ENCODE data around the gene PKNOX2. TPM values are rescaled to one million over a fixed set of nuclear protein-coding genes. Genes with fewer than 3 reads are reported as not detected.
A peak's percentile ranks its signal among the peaks of the same experiment; 100 is the strongest.

PKNOX2 gene
- polyA plus RNA-seq, 1 experiment = 0.02 TPM

DNA sequence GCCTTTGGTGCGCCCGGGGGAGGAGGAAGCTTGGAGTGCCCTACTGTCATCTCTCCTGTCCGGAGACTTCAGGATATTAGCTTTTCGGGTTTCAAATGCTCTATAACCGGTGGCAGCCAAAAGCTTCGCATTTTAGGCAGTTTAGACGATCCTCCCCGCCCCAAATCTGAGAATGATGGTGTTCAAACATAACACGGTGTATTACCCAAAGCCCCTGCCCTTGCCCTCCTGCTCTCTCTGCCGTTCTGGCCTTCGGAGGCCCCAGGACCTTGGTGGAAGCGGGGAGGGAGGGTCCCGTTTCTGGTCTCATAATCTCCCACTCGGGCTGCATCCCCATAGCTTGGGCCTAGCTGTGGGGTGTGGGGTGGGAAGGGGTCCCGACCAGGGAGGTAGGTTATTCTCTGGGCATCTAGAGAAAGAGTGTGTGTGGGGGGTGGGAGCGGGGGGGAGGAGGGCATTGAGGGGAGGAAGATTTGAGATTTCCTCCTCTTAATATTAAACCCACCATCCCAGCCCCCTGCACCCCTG lies 2.3 kb downstream of the PKNOX2 start:
- no peak overlapping the region for H3K4me3 ChIP-seq (ENCODE audit: low read depth, low read length)
- H3K36me3 ChIP-seq (ENCODE audit: control insufficient read depth, insufficient read depth, low read length) = no peaks in the 10 kb centered on the region
- CTCF ChIA-PET = interaction anchor here (0.6 to 3.7 kb wide), 5 partner anchors 8 to 223 kb away, joined by 3 to 24 read pairs (median 3); no protein-coding TSS in a partner anchor
- no peak for DNase-seq (ENCODE audit: low read depth)
- TF ChIP-seq, protein P1, sequence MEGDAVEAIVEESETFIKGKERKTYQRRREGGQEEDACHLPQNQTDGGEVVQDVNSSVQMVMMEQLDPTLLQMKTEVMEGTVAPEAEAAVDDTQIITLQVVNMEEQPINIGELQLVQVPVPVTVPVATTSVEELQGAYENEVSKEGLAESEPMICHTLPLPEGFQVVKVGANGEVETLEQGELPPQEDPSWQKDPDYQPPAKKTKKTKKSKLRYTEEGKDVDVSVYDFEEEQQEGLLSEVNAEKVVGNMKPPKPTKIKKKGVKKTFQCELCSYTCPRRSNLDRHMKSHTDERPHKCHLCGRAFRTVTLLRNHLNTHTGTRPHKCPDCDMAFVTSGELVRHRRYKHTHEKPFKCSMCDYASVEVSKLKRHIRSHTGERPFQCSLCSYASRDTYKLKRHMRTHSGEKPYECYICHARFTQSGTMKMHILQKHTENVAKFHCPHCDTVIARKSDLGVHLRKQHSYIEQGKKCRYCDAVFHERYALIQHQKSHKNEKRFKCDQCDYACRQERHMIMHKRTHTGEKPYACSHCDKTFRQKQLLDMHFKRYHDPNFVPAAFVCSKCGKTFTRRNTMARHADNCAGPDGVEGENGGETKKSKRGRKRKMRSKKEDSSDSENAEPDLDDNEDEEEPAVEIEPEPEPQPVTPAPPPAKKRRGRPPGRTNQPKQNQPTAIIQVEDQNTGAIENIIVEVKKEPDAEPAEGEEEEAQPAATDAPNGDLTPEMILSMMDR (IDR thresholded peaks at IDR 0.05; ENCODE audit: insufficient read depth, low read depth, low read length) = no peak
- POLR2A ChIA-PET = no interaction called here
- H3K27me3 ChIP-seq (ENCODE audit: control insufficient read depth, insufficient read depth, low read length) = peaks cover 50% of the 10 kb centered on the region

DNA sequence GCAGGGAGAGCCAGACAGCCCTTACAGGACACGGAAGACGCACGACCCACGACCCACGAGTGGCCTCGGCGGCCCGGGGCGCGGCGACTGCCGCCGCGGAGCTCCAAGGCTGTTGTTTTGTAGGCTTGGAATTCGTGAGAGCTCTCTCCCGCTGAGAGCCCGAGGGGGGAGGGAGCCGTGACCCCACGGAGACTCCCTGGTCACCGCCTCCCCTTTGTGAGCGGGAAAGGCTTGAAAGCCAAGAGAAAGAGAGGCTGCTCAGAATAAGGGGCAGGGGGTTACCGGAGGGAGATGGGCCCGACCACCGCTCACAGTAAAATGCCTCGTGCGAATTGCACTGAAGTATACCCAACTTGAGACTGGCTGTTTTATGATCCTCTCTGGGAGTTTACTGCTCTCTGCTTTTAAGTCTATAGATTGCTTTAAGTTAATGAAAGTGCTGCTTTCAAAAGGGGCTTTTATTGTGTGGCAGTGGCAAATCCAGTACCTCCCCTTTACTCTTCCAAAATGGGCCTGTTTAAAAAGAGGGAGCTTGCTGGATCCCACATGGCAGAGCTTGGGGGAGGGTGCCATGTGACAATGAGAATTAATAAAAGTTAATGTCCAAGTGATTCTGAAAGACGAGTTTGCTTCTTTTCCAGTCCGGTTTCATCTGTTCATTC lies 2.9 kb downstream of the PKNOX2 start:
- H3K36me3 ChIP-seq (ENCODE audit: control insufficient read depth, insufficient read depth, low read length) = no peaks in the 10 kb centered on the region
- H3K27me3 ChIP-seq (ENCODE audit: control insufficient read depth, insufficient read depth, low read length) = peaks cover 54% of the 10 kb centered on the region
- H3K4me3 ChIP-seq (ENCODE audit: low read depth, low read length) = no peak overlapping the region
- DNase-seq (ENCODE audit: low read depth) = no peak
- CTCF ChIA-PET = interaction anchor here (0.6 to 3.7 kb wide), 7 partner anchors 8 to 223 kb away, joined by 3 to 24 read pairs (median 3); no protein-coding TSS in a partner anchor
- TF ChIP-seq, protein P1 (IDR thresholded peaks at IDR 0.05; ENCODE audit: insufficient read depth, low read depth, low read length) = no peak
- POLR2A ChIA-PET = no interaction called here

DNA sequence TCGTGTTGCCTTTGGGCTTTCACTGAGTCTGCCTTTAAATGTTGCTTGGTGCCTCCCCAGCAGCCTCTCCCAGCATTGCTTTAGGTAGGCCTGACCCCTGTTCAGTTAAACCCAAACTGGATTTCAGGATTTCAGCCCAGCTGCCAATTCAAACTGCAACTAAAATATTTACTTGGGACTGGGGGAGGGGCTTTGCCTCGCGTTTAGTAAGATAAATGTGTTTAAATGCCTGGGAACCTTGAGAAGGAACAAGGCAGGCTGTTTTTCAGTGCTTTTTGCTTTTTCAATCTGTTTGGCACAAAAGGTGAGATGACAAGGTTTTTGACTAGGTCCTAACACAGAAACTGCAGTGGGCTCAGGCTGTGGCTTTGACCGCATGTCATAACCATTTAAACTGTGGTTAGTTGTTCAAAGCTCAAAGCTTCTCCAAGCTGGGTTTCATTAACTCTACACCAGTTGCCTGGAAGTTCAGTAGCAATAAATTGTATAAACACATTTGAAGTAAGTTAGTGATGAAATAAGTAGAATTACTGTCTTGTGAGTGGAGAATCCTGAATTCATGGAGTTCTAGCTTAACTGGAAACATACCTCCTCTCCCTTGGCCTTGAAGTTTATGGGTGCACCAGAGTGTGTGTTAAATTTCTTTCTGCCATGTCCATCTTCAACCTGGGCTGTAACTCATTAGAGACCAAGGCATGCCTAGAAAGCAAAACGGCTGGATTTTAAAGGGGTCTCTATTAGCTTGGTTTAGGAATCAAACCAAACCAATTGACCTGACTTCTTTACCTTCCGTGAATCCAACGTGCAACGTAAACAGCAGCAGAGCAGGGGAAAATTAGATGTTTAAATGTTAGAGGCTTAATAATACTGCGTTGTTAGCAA lies 3.6 kb downstream of the PKNOX2 start:
- TF ChIP-seq, protein P1 (IDR thresholded peaks at IDR 0.05; ENCODE audit: insufficient read depth, low read depth, low read length) = no peak
- ChIA-PET POLR2A (interaction anchor here (0.5 kb wide), 1 partner anchor 16 kb away, joined by 6 read pairs; no protein-coding TSS in a partner anchor), CTCF (interaction anchor here (0.9 to 3.7 kb wide), 4 partner anchors 12 to 236 kb away, joined by 3 to 24 read pairs (median 4); no protein-coding TSS in a partner anchor)
- Histone ChIP-seq H3K36me3 (ENCODE audit: control insufficient read depth, insufficient read depth, low read length) (no peaks in the 10 kb centered on the region), H3K4me3 (ENCODE audit: low read depth, low read length) (no peak overlapping the region), H3K27me3 (ENCODE audit: control insufficient read depth, insufficient read depth, low read length) (peaks cover 53% of the 10 kb centered on the region)
- peak; percentile 59 for DNase-seq (ENCODE audit: low read depth)

DNA sequence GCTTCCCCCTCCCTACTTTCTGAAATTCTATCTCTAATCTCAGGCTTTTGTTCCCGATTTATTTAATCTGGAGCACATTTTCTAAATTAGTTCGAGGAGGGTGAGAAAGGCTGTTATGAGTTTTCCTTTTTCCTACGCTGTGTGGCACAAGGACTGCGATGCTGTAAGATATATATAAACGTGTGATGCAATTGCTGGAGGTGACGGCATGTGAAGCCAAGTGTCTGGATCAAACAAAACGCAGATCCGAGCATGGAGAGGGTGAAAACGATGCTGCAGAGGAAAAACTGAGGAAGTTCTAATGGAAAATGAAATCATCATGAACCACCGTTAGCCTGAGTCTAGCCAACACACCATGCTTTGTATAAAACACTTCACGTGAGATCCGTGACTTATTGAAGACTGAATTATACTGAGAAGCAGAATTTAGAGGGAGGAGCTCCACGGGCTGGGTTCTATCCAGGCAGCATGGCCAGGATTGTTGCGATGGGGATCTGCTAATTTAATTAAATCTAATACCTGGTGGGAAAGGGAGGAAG lies 4.4 kb downstream of the PKNOX2 start:
- H3K4me3 ChIP-seq (ENCODE audit: low read depth, low read length) = no peak overlapping the region
- peaks cover 46% of the 10 kb centered on the region for H3K27me3 ChIP-seq (ENCODE audit: control insufficient read depth, insufficient read depth, low read length)
- TF ChIP-seq, protein P1 (IDR thresholded peaks at IDR 0.05; ENCODE audit: insufficient read depth, low read depth, low read length) = no peak
- H3K36me3 ChIP-seq (ENCODE audit: control insufficient read depth, insufficient read depth, low read length) = no peaks in the 10 kb centered on the region
- ChIA-PET CTCF (interaction anchor here (1.2 to 3.7 kb wide), 3 partner anchors 176 to 236 kb away, joined by 3 to 24 read pairs (median 6); no protein-coding TSS in a partner anchor), POLR2A (no interaction called here)
- no peak for DNase-seq (ENCODE audit: low read depth)

Data from BJ (cell line).